Choroid plexus epithelial cell (primary cell): ENCODE data around the gene LYSET.
"Not testable (repeated sequence)": the region's sequence is repeated elsewhere in the genome, so short reads cannot be mapped to it uniquely, and the experiment has no call there.

ENCODE experiments used
- DNase-seq: peaks from one replicate; pipeline ENCODE4 v3.0.0-alpha.2; 2010; ENCODE audit warnings: low read depth
- H3K4me3 ChIP-seq: 2 replicates; pipeline ENCODE4 v1.5.1; 2011; ENCODE audit warnings: low read depth, mild to moderate bottlenecking, control low read depth, low read length, moderate library complexity
- CTCF ChIP-seq: conservative IDR thresholded peaks from 2 replicates; pipeline ENCODE4 v1.5.1; 2011; ENCODE audit warnings: low read depth, mild to moderate bottlenecking, control low read depth, inconsistent platforms, low read length, moderate library complexity

LYSET gene

GRCh38 chr14:93232159-93232558 lies 47.0 kb downstream of the LYSET start:
- DNase-seq, result no peak
- no peak for TF ChIP-seq CTCF
- H3K4me3 ChIP-seq, result no peak overlapping the region

- not testable (repeated sequence) for DNase-seq, H3K4me3 ChIP-seq
Measured at GRCh38 chr14:93233078-93233477, 48.0 kb downstream of the LYSET start.

- no peak overlapping the region for H3K4me3 ChIP-seq
- DNase-seq, result peak; percentile 44
- TF ChIP-seq CTCF, result no peak
Measured at GRCh38 chr14:93234798-93235197, 49.7 kb downstream of the LYSET start.
